Keratinocyte (primary cell): ENCODE results near the gene SAMHD1. TPM values are rescaled to one million over a fixed set of nuclear protein-coding genes. Genes with fewer than 3 reads are reported as not detected.

Source experiments
- DNase-seq: peaks from one replicate; pipeline ENCODE4 v3.0.0-alpha.2; 2011; ENCODE audit warnings: low read depth, missing footprints, low spot score
- FAIRE-seq: peaks from 2 replicates; lab custom pipeline; 2011; peaks lifted over from hg19 to GRCh38; lab: Jason Lieb, UNC
- H2AFZ ChIP-seq: 2 replicates; pipeline ENCODE4 v1.6.0; 2012; ENCODE audit warnings: low read length, control low read depth, inconsistent platforms; ENCODE audit not compliant: control insufficient read depth
- H3K27ac ChIP-seq: 2 replicates; pipeline ENCODE4 v1.5.1; 2011; ENCODE audit warnings: low read length; ENCODE audit not compliant: control insufficient read depth, insufficient read depth
- H3K27me3 ChIP-seq: 3 replicates; pipeline ENCODE4 v1.6.0; 2011; ENCODE audit warnings: low read length; ENCODE audit not compliant: control insufficient read depth, insufficient read depth; ENCODE audit errors: extremely low read depth
- H3K36me3 ChIP-seq, 2 experiments: 2 replicates in 1 of 2; 3 replicates in 1 of 2; pipeline ENCODE4 v1.5.1; 2011; ENCODE audit warnings: low read length in 2 of 2, mild to moderate bottlenecking in 1 of 2; ENCODE audit not compliant: control insufficient read depth in 2 of 2, insufficient read depth in 2 of 2; ENCODE audit errors: extremely low read depth in 1 of 2
- H3K4me1 ChIP-seq: 3 replicates; pipeline ENCODE4 v1.5.1; 2011; ENCODE audit warnings: low read length; ENCODE audit not compliant: control insufficient read depth, insufficient read depth; ENCODE audit errors: extremely low read depth
- H3K4me2 ChIP-seq: 3 replicates; pipeline ENCODE4 v1.6.0; 2011; ENCODE audit warnings: low read depth, low read length; ENCODE audit not compliant: control insufficient read depth, insufficient read depth; ENCODE audit errors: extremely low read depth
- H3K4me3 ChIP-seq, 3 experiments: fragments of 200-600 bp in 1 of 3; sonication (generic) in 1 of 3; 2 replicates in 2 of 3; 3 replicates in 1 of 3; pipeline ENCODE4 v1.5.1; 2011 to 2016; ENCODE audit warnings: low read length in 3 of 3, mild to moderate bottlenecking in 3 of 3, control low read depth in 2 of 3, inconsistent platforms in 1 of 3, low read depth in 1 of 3, mixed read lengths in 1 of 3, mixed run types in 1 of 3, moderate library complexity in 1 of 3; ENCODE audit not compliant: control insufficient read depth in 2 of 3, insufficient read depth in 2 of 3; ENCODE audit errors: extremely low read depth in 1 of 3
- H3K79me2 ChIP-seq: 2 replicates; pipeline ENCODE4 v1.6.0; 2012; ENCODE audit warnings: low read length; ENCODE audit not compliant: control insufficient read depth, insufficient read depth
- H3K9ac ChIP-seq: 3 replicates; pipeline ENCODE4 v1.6.0; 2011; ENCODE audit warnings: low read length; ENCODE audit not compliant: control insufficient read depth, insufficient read depth; ENCODE audit errors: extremely low read depth
- H3K9me1 ChIP-seq: 3 replicates; pipeline ENCODE4 v1.6.0; 2011; ENCODE audit warnings: low read length; ENCODE audit not compliant: control insufficient read depth, insufficient read depth; ENCODE audit errors: extremely low read depth
- H3K9me3 ChIP-seq: 2 replicates; pipeline ENCODE4 v1.5.1; 2012; ENCODE audit warnings: low read depth, low read length; ENCODE audit not compliant: control insufficient read depth
- H4K20me1 ChIP-seq: 3 replicates; pipeline ENCODE4 v1.6.0; 2011; ENCODE audit warnings: low read length; ENCODE audit not compliant: control insufficient read depth, insufficient read depth; ENCODE audit errors: extremely low read depth
- EZH2 ChIP-seq: IDR thresholded peaks from one replicate; pipeline ENCODE4 v1.6.1; 2012; ENCODE audit warnings: inconsistent platforms, mild to moderate bottlenecking, low read length, moderate library complexity
- dilution Hi-C: fragments of 300-500 bp; cut with MboI; formaldehyde crosslinking; loops from one replicate; pipeline ENCODE4 v1.7.0; 2020; ENCODE audit warnings: low sequenced_read_pairs; ENCODE audit not compliant: extremely low pct_ligation_motif_present
- polyA plus RNA-seq, 5 experiments: library from polyadenylated mRNA; depleted of rRNA in 3 of 5; stranded (reverse) in 3 of 5; stranded (forward) in 1 of 5; unstranded in 1 of 5; fragments of >200 nt; gene quantifications; 1 replicate in 1 of 5; 2 replicates in 3 of 5; 3 replicates in 1 of 5; pipeline versions ENCODE4 v1.2.1 to v1.2.3, GENCODE V29; 2011 to 2012; ENCODE audit warnings: missing spikeins in 2 of 5, low read depth in 1 of 5, low replicate concordance in 1 of 5
- TF ChIP-seq, protein P1 (sequence below), 3 experiments: IDR thresholded peaks in 1 of 3; conservative IDR thresholded peaks in 1 of 3; optimal IDR thresholded peaks in 1 of 3; 2 replicates in 2 of 3; 3 replicates in 1 of 3; pipeline versions ENCODE3 to v1.5.1; 2011; ENCODE audit warnings: low read length in 3 of 3, mild to moderate bottlenecking in 3 of 3, moderate library complexity in 2 of 3, control low read depth in 1 of 3, inconsistent platforms in 1 of 3; ENCODE audit not compliant: insufficient read depth in 2 of 3; ENCODE audit errors: extremely low read depth in 1 of 3

Gene SAMHD1
- polyA plus RNA-seq, 1 donor (not counting 4 experiments of a cell fraction or from before 2014, with no cell fraction given): 26.5 TPM

DNA sequence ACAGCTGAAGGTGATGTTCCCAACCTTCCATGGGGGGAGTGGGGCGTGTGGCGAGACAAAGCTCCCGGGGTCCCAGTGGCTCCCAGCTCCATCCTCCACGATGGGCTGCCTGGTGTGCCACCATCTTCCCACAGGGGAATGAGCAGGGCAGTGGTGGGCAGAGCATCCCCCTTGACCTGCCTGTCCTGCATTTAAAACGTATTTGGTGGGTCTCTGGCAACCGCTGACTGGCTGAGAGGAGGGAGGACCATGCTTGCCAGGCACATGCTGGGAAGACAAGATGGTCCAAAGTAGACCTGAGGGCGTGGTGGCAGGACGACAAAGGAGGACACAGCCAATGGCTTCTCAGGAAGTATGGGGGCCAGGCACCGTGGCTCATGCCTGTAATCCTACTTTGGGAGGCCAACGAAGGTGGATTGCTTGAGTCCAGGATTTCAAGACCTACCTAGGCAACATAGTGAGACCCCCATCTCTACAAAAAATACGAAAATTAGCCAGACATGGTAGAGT lies 70.7 kb downstream of the SAMHD1 start:
- TF ChIP-seq EZH2: no peak
- TF ChIP-seq, protein P1, sequence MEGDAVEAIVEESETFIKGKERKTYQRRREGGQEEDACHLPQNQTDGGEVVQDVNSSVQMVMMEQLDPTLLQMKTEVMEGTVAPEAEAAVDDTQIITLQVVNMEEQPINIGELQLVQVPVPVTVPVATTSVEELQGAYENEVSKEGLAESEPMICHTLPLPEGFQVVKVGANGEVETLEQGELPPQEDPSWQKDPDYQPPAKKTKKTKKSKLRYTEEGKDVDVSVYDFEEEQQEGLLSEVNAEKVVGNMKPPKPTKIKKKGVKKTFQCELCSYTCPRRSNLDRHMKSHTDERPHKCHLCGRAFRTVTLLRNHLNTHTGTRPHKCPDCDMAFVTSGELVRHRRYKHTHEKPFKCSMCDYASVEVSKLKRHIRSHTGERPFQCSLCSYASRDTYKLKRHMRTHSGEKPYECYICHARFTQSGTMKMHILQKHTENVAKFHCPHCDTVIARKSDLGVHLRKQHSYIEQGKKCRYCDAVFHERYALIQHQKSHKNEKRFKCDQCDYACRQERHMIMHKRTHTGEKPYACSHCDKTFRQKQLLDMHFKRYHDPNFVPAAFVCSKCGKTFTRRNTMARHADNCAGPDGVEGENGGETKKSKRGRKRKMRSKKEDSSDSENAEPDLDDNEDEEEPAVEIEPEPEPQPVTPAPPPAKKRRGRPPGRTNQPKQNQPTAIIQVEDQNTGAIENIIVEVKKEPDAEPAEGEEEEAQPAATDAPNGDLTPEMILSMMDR (optimal IDR thresholded peaks at IDR 0.05 in 1 of 3, IDR thresholded peaks at IDR 0.05 in 1 of 3, conservative IDR thresholded peaks at IDR 0.05 in 1 of 3; ENCODE audit: extremely low read depth in 1 of 3, insufficient read depth in 2 of 3, low read length in 3 of 3): no peak
- H3K27ac ChIP-seq: no peak overlapping the region
- H2AFZ ChIP-seq: no peak overlapping the region
- H3K9me1 ChIP-seq: no peaks in the 10 kb centered on the region
- dilution Hi-C loops: no loop called here
- H3K9ac ChIP-seq: no peak overlapping the region
- peaks cover 9% of the 10 kb centered on the region for H3K27me3 ChIP-seq
- no peak for DNase-seq
- H4K20me1 ChIP-seq: no peaks in the 10 kb centered on the region
- no peaks in the 10 kb centered on the region for H3K36me3 ChIP-seq
- H3K4me2 ChIP-seq: no peak overlapping the region
- no peaks in the 10 kb centered on the region for H3K79me2 ChIP-seq
- peaks cover 15% of the 10 kb centered on the region for H3K4me1 ChIP-seq
- no peaks in the 10 kb centered on the region for H3K9me3 ChIP-seq
- no peak for FAIRE-seq
- no peak overlapping the region for H3K4me3 ChIP-seq

DNA sequence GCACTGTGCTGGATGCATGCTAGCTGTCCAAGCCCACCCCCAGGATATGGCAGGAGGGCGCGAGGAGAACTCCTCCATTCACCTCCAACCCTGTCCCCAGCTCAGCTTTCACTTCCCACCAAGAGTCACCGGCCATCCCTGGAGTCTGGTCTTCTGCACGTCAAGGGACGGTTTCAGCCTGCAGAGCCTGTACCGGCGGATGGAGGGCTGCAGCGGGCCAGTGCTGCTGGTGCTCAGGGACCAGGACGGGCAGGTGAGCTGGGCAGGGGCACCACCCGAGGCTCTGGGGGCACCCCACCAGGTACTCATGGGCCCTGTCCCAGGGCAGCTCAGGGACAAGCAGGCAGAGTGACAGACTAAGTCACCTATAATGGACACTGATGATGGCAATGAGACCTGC lies 72.6 kb downstream of the SAMHD1 start:
- peaks cover 19% of the 10 kb centered on the region for H3K4me1 ChIP-seq
- no peaks in the 10 kb centered on the region for H3K79me2 ChIP-seq
- no peaks in the 10 kb centered on the region for H3K36me3 ChIP-seq
- H3K27me3 ChIP-seq: peaks cover 9% of the 10 kb centered on the region
- H3K9me1 ChIP-seq: no peaks in the 10 kb centered on the region
- no peak for FAIRE-seq
- no peak overlapping the region for H3K27ac ChIP-seq
- H3K9ac ChIP-seq: no peak overlapping the region
- DNase-seq: no peak
- H3K4me2 ChIP-seq: no peak overlapping the region
- dilution Hi-C loops: no loop called here
- H4K20me1 ChIP-seq: no peaks in the 10 kb centered on the region
- H3K4me3 ChIP-seq: no peak overlapping the region
- no peaks in the 10 kb centered on the region for H3K9me3 ChIP-seq
- TF ChIP-seq EZH2: no peak
- TF ChIP-seq, protein P1 (optimal IDR thresholded peaks at IDR 0.05 in 1 of 3, IDR thresholded peaks at IDR 0.05 in 1 of 3, conservative IDR thresholded peaks at IDR 0.05 in 1 of 3; ENCODE audit: extremely low read depth in 1 of 3, insufficient read depth in 2 of 3, low read length in 3 of 3): no peak
- H2AFZ ChIP-seq: no peak overlapping the region
